COLO829 (cell line): ENCODE measurements around the gene HPSE2.
"Not testable (repeated sequence)": the region's sequence is repeated elsewhere in the genome, so short reads cannot be mapped to it uniquely, and the experiment has no call there.

Experiments used
- DNase-seq: peaks from one replicate; pipeline ENCODE4 v3.0.0; 2012; ENCODE audit warnings: low spot score

Gene HPSE2

DNA sequence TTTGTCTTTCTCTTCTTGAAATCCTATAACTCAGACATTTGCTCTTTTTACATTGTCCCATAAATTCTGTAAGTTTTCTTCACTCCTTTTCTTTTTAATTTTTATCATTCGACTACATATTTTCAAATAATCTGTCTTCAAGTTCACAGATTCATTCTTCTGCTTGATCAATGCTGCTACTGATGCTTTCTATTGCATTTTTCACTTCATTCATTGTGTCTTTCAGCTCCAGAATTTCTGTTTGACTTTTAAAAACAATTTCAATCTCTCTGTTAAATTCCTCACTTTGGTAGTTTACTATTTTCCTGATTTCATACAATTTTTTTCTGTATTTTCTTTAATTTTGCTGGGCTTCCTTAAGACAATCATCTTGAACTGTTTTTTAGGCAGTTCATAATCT lies 230.4 kb downstream of the HPSE2 start:
- DNase-seq: no peak

DNA sequence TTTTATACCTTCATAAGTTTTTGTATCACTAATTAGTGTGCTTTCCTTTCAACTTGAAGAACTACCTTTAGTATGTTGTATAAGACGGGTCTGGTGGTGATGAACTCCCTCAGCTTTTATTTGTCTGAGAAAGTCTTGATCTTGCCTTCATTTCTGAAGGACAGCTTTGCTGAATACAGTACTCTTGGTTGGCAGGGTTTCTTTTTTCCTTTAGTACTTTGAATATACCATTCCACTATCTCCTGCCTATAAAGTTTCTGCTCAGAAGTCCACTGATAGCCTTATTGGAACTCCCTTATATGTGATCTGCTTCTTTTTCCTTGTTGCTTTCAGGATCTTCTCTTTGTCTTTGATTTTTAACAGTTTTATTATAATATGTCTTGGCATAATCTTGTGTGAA lies 230.9 kb downstream of the HPSE2 start:
- DNase-seq: no peak

DNA sequence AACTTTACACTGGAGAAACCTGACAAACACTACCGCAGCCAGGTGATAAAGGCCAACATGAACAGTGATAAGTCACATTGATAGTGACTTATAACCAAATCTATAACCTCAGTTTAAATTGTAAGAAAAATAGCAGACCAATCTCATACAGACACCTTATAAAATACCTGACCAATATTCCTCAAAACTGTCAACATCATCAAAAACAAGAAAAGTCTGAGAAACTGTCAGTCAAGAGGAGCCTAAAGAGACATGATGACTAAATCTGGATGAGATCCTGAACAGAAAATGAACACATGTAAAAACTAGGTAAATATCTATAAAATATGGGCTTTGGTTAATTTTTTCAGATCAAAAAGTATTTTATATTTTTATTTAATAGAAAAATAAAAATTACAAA lies 233.3 kb downstream of the HPSE2 start:
- DNase-seq: no peak

DNA sequence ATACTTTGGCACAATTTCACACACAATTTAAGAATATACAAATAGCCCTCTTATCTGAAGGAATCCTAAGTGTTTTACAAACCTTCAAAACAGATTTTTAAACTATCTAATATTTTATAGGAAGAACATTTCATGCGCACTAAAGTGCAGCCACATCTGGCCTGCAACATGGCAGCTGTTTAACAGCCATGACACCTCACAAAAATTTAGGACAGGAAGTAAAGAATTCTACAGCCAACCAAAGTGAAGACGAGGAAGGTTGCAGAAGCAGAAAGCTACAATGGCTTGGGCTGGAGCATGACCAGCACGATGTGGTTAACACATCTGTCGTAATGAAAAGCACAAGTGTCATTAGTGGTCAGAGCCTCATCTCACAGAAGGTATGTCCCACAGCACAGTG lies 238.1 kb downstream of the HPSE2 start:
- DNase-seq: no peak

DNA sequence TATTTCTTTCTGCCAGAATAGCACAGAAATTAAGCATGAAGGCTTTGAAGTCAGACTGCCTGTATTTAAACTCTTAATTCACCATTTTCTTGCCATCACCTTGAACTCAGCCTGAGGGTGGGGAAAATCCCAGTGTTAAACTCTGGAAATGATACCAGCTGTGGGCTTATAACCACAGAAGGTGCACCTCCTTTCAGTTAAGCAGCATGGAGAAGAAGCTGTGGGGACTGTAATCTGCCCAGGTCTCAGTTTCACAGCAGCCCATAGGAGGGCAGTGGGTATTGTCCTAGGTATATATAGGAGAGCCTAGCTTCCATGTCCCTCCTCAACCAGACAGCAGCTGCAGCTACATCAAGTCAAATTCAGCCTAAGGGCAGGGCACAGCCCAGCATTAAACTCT lies 241.6 kb downstream of the HPSE2 start:
- DNase-seq: no peak

DNA sequence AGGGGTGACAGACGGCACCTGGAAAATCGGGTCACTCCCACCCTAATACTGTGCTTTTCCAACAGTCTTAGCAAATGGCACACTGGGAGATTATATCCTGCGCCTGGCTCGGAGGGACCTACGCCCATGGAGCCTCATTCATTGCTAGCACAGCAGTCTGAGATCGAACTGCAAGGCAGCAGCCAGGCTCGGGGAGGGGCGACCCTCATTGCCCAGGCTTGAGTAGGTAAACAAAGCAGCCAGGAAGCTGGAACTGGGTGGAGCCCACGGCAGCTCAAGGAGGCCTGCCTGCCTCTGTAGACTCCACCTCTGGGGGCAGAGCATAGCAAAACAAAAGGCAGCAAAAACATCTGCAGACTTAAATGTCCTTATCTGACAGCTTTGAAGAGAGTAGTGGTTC lies 251.9 kb downstream of the HPSE2 start:
- DNase-seq: not testable (repeated sequence)

DNA sequence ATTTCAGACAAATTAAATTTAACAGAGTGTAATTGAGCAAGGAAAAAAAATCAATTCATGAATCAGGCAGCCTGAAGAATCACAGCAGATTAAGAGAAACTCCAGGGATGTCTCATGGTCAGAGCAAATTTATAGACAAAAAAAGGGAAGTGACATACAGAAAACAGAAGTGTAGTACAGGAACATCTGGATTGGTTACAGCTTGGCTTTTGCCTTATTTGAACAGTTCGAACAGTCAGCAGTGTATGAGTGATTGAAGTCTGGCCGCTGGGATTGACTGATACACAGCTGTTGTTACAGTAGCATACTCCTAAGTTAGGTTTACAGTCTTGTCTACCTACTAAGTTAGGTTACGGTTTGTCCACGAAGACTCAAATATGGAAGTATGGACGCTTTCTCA lies 255.3 kb downstream of the HPSE2 start:
- DNase-seq: no peak

DNA sequence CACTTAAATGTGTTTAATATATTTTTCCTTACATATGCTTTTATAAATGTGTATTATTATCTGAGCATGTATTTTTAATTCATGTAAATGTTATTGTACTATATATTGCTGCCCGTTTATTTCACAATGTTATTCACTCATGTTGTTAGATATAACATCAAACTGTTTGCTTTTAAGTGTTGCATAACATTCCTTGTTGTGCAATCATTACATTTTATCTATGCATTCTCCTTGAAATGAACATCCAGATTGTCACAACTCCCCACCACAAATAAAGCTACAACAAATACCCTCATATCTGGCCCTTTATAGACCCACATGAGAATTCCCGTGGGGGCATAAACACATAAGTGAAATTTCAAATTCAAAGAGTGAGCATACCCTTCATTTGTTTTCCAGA lies 264.2 kb downstream of the HPSE2 start:
- no peak for DNase-seq

DNA sequence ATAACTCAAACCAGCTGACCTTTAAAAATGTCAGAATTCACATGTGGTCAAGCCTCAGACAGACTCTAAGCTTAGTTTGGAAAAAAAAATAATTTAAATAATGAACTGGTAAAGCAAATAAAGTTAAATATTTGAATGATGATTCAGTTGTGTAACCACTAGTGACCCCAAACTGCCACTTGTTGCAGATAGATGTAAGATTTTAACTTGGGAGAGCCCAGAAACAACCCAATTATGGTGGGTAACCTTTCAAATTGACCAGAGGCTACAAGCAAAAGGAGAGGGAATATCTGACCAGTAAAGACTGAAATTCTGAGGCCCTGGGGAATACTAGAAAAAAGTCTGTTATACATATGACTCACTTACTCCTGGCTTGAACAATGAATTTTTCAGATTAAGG lies 268.1 kb downstream of the HPSE2 start:
- DNase-seq: peak; percentile 22

DNA sequence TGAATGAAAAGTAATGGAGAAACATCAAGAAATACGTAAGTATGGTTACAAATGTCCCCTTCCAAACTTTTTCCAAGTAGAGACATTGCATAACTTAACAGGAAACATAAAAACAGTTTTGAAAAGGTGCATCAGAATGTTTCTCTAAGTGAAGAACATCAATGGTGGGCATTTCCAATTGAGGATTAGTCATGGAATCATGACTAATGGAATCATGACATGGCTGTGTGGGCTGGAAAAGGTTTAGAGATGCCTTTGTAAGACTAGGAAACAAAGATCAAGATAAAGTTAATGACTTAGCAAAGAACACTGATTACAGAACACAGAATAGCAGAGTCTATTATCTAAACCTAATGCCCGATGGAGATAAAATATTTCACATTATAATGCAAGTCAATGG lies 272.0 kb downstream of the HPSE2 start:
- peak; percentile 75 for DNase-seq

DNA sequence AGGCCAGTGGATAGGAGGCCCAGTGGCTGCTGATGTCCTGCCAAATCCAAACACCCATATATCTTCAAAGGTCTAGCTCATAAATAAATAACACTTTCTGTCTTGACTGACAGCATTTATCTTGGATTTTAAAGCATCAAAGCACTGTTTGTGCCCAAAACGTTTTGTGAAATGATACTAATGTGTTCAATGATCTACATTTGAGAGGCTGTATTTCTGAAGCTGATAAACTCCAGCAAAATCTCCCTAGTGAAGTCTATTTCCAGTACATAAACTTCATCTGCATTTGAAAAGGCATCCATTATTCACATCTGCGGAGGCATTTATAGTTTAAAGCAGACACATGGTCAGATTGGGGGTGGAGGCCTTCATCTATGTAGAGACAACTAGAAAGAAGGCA lies 276.3 kb downstream of the HPSE2 start:
- DNase-seq: no peak

DNA sequence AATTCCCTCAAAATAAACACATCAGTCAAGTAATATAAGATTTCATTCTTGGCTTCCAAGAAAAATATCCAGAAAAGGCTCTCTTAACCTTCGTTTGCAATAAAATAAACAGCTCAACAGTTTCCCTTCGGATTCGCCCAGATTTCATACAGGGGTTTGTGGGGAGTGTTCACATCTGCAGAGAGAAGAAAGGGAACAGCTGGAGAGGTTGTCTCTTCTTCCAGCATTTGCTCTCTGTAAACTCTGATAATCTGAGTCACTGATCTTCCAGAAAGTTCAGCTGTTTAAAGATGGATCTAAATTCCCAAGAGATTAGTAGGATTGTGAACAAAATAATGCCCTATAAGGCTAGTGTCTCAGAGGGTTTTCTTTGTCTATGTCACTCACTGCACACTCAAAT lies 277.9 kb downstream of the HPSE2 start:
- DNase-seq: no peak

DNA sequence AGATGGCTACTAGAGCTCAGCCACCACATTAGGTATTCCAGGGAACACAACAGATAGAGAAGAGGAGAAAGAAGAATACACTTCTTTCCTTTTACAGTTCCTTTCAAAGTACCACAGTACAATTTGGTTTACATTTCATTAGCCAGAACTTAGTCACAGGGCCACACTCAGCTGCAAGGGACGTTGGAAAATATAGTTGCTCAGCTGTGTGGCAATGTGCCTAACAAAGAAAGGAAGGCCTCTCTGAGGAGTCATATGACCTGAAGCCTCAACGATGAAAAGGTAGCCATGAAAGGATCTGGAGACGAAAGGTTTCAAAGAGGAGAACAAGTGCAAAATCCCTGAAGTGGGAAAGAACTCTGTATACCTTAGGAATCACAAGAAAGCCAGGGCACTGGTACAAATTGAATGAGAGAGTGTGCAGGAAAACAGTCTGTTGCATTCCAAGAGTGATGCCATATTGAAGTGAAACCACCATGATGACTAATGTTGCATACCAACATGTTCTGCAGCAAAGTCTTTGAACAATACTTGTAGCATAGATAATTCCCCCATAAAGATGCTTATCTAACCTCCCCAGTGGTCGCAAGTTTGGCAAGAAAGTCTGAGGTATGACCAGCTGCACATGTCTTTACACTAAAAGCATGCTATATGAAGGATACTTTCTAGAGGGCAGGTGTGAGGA lies 278.9 kb downstream of the HPSE2 start:
- DNase-seq: peak; percentile 13

DNA sequence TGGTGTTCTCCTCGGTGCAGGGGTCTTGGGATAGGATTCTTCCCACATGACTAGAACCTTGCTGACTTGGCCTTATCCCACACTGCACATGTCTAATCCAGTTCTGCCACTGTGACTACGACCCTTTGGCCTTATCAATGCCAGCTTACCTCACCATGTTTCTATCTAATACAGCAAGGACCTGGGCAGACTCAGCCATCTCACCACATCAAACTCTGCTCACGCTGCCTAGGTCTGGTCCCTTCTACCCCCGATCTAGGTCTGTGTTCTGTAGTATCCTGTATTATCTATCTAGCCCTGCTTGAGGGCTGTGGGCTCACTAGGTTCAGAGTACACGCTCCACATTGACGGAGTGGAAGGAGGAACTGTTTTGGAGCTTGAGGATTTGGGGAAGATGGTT lies 282.4 kb downstream of the HPSE2 start:
- DNase-seq: no peak

DNA sequence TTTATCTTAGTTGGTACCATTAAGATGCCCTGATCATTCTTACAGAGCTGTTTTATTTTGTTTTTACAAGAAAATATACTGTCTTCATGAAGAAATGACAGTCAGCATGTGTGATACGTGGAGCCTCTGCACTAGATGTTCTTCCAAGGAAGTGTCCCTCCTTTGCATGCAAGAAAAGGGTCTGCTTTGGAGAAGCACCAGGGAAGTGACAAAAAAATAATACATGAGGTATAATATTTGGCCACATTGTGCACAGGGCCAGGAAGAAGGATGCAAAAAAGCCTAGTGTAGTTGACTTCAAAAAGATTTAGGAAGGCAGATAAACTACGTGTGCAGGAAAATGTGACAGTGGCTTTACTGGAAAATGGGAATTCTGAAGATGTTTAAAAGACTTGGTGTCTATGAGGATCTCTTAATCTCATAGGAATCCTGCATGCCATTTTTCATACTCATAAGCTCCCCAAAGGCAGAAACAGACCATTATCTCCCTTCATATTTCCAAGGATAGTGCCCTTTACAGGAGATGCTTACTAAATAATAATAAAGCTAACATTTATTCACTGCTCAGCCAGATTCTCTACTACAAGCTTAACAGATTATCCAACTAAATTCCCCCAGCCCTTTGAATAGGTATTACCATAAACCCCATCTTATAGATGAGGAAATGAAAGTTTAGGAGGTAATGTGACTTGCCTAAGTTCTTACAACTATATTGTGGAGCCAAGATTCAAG lies 284.2 kb downstream of the HPSE2 start:
- no peak for DNase-seq

DNA sequence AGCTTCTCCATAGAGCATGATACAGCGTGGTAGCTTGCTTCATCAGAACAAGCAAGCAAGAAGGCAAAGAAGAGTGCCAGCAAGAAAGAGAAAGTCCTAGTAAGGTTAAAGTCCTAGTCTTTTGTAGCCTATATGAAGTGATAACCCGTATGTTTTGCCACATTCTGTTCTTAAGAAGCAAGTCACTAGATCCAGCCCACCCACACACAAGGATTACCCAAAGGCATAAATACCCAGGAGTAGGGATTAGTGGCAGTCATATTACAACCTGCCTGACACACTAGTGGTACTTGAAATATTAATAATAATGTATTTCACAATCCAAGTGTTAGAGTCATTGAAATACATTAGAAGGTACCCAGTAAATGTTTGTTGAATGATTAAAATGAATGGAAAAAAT lies 285.5 kb downstream of the HPSE2 start:
- DNase-seq: no peak

DNA sequence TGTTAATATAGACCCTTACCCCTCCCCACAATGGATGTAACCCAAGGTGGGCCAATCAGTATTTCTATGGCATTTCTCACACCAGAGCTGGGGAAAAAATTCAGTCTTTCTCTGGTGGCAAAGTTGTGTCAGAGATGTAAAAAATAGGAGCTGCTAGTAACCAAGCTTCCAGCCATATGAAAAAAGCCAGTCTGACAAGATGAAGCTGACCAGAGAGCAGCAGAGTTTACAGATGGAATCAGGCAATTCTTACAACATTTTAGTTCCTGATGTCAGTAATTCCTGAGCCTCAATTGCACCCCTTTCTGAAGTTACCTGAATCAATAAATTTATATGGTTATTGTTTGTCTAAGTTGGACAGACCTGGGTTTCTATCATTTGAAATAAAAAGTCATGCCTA lies 286.3 kb downstream of the HPSE2 start:
- no peak for DNase-seq

DNA sequence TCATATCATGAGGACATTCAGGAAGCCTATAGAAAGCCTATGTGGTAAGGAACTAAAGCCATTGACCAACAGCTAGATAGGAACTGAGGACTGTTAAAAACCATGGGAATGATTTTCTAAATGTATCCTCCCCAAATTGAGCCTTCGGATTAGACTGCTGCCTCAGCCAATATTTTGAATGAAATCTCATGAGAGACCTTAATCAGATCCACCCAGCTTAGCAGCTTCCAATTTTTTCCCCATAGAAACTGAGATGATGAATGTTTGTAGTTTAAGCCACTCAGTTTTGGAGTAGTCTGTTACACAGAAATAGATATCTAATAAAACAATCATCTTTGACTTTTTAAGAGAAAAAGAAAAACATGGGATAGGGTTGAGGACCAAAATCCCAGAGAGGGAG lies 292.0 kb downstream of the HPSE2 start:
- DNase-seq: no peak

DNA sequence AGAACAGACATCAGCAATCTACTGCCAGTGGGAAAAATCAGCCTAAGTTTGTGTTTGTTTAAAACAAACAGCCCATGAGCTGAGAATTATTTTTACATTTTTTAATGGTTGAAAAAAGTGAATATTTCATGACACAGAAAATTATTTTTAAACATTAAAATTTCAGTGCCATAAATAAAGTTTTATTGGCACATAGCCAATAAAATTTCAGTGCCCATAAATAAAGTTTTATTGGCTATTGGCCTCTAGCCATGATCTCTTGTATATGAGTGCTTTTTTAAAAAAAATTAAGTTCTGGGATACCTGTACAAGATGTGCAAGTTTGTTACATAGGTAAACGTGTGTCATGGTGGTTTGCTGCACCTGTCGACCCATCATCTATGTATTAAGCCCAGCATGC lies 305.9 kb downstream of the HPSE2 start:
- DNase-seq: no peak

DNA sequence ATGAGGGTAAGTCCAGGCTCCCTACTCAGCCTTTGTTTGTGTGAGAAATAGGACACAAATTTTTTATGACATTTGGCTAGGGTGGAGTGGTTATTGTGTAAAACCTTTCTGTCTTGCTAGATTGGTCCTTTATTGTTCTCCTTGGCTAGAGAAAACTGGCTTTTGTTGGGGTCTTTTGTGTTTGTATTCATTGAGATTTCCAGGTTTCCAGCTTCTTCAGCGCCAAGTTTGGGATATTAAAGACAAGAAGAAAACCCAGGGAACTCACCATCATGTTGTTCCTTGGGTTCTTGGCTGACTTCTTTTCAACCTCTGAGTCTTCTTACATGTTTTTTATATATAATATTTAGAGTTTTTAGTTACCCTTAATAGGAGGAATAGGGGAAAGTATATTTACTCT lies 310.0 kb downstream of the HPSE2 start:
- no peak for DNase-seq

DNA sequence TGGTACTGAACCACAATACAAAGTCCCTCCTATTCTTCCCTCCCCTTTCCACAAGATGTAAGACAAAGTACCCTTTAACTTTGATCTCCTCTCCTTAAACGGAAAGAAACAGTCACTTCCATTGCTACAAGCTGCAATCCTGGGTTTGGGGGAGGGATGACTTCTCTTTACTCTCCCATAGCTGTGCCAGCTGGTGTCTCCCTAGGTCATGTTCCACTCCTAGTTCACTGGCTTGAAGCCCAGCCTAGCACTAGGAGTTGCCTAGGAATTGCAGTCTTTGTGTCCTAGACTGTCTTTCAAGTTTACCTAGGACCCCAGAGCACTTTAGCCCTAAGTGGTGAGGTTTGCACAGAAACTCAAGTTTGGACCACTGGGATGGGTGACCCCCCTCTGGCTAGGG lies 311.1 kb downstream of the HPSE2 start:
- no peak for DNase-seq

DNA sequence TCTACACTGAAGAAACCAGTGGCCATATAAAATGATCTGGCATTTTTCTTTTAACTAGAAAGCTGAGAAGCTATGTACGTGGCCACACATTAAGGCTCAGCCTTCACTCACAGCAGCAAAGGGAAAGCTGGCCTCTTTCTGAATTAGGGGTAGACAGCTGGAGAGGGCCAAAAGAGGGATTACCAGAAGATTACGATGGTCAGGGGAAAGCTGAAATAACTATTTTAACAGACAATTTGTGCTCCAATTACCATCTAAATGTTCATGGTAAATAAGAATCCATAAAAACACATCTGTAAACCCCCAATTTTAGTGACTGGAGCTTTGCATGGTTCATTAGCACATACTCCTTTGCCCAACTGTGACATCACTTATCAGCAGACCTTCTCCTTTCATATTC lies 314.3 kb downstream of the HPSE2 start:
- no peak for DNase-seq

DNA sequence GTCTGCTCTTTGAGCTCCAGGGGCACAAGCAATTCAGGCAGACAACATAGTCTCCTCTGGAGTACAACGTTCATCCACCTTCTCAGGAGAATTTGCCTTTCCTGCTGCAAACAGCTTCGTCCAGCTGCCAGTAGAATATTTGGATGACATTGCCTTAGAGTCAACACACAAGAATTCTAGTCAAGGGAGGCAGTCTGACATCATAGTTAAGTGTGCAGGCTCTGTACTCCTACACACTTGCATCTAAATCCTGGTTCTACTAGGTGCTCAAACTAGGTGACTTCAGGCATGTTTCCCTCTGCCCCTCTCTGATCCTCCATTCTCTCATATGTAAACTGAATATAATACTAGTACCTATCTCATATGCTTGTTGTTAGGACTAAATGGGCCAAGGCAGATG lies 314.8 kb downstream of the HPSE2 start:
- no peak for DNase-seq

DNA sequence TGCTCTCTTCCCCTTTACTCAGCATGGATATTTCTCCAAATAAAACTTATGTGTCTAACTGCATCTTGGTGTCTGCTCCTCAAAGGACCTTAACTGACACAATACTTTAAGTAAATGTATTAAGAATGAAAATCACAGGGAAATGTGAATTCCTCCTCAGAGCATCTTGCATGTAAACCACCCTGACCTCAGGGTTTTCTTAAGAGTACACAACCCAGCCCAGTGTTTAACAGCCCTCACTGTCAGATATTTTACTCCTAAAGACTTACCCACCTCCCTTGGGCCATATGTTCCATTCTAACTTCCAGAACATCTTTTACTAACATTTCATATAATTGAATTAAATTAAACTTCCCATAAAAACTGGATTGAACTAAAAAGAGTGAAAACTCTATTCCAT lies 315.3 kb downstream of the HPSE2 start:
- DNase-seq: no peak
